22Rv1 (cell line): Measurements from ENCODE around the gene GPN2.
"Not testable (repeated sequence)": the region's sequence is repeated elsewhere in the genome, so short reads cannot be mapped to it uniquely, and the experiment has no call there.

Experiments used
- H3K27ac ChIP-seq: fragments of 450-650 bp; 2 replicates; pipeline ENCODE4 v1.5.1; 2017
- CTCF ChIP-seq: fragments of 450-650 bp; IDR thresholded peaks from 2 replicates; pipeline ENCODE4 v1.5.1; 2017; ENCODE audit warnings: mild to moderate bottlenecking
- ZFX ChIP-seq: fragments of 450-650 bp; IDR thresholded peaks from 2 replicates; pipeline ENCODE4 v1.6.1; 2017; ENCODE audit warnings: antibody characterized with exemption, borderline replicate concordance

The GPN2 gene

GRCh38 chr1:26854906-26855305 is 35.2 kb downstream of the GPN2 start:
- no peak overlapping the region for H3K27ac ChIP-seq
- TF ChIP-seq ZFX = no peak
- TF ChIP-seq CTCF = no peak

GRCh38 chr1:26853600-26853999 is 36.5 kb downstream of the GPN2 start:
- TF ChIP-seq ZFX = no peak
- TF ChIP-seq CTCF = no peak
- no peak overlapping the region for H3K27ac ChIP-seq

DNA sequence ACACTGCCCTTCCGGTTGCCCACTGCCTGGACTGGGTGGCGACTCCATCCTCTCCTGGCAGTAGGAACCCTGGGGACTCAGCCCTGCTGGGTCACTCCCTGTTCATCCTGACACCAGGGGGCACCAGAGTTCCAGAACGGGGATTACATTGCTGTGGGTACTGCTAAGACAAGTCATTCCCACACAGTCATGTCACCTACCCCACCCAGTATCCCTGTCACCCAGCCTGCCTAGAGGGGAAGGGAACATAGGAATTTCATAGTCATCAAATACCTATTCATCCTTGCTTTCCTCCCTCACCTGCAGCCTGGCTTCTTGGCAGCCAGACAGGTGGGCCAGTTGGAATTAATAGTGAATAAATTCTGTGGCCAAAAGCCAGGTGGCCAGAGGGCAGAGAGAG is 36.9 kb downstream of the GPN2 start:
- TF ChIP-seq CTCF (peak; percentile 90), ZFX (no peak)
- H3K27ac ChIP-seq = no peak overlapping the region

DNA sequence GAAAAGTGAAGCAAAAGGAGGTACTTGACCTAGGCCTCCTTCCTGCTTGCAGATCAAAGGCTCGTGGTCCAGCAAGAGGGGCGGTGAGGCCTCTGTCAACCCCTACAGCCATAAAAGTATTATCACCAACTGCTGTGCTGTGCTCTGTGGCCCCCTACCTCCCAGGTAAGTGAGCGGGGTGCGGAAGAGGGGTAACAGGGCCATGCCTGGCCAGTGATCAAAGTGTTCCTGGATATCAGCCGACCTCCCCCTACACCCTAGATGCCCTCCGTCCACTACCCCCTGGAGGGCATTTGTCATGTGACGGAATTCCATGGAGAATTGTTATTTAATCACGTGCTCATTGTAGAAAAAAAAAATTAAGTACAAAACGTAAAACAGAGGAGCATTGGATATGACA is 37.4 kb downstream of the GPN2 start:
- no peak for TF ChIP-seq ZFX
- no peak overlapping the region for H3K27ac ChIP-seq

GRCh38 chr1:26851106-26851684 is 38.9 kb downstream of the GPN2 start:
- H3K27ac ChIP-seq = no peak overlapping the region
- TF ChIP-seq CTCF (peak; percentile 11; the same call in 1 of the 2 replicates), ZFX (no peak)

- no peak for TF ChIP-seq ZFX
- TF ChIP-seq CTCF = no peak
- H3K27ac ChIP-seq = no peak overlapping the region
Observed at GRCh38 chr1:26848941-26849774, 40.9 kb downstream of the GPN2 start.

- H3K27ac ChIP-seq = no peak overlapping the region
- no peak for TF ChIP-seq ZFX
- no peak for TF ChIP-seq CTCF
Observed at GRCh38 chr1:26848499-26848898, 41.6 kb downstream of the GPN2 start.

- H3K27ac ChIP-seq = not testable (repeated sequence)
Observed at GRCh38 chr1:26847826-26848225, 42.3 kb downstream of the GPN2 start.
